Dedifferentiated amniotic fluid mesenchymal stem cell (primary cell): Measurements from ENCODE around the gene DDOST.

Experiments used
- DNase-seq: peaks from one replicate; pipeline ENCODE4 v3.0.0-alpha.2; 2016; ENCODE audit errors: extremely low spot score

Gene DDOST

DNA sequence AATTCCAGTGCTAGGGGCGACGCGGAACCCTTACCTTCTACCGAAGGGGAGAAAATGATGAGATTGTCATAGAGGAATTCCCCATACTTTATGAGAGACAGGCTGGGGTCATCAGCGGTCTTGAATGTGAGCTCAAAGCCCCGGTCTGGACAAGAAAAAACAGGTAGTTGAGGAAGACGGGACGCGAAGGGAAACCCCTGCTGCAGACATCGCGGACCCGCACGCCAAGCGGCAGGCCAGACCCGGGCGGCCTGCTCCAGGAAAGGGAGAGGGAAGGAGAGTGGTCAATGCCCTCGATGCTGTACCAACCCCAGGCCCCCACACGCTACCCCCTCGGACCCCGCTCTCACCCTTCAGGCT, 342 bp downstream of the DDOST start:
- no peak for DNase-seq

DNA sequence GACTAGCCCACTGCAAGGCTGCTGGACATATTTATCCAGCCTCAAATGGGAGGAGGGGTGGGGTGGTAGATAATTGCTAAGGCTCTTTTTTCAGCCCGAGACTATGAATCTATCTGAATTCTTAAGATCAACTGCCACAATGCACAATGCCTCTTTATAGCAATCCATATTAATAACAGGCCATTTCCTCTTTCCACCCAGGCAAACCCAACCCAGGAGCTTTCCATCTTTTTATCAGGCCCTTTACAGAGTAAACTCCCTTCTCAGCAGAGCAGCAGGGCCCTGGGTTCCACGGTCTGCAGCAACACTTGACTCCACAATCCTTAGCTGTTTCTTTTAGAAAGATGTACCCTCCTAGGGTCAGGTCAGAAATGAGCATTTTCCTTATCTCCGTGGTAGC, 806 bp downstream of the DDOST start:
- no peak for DNase-seq

DNA sequence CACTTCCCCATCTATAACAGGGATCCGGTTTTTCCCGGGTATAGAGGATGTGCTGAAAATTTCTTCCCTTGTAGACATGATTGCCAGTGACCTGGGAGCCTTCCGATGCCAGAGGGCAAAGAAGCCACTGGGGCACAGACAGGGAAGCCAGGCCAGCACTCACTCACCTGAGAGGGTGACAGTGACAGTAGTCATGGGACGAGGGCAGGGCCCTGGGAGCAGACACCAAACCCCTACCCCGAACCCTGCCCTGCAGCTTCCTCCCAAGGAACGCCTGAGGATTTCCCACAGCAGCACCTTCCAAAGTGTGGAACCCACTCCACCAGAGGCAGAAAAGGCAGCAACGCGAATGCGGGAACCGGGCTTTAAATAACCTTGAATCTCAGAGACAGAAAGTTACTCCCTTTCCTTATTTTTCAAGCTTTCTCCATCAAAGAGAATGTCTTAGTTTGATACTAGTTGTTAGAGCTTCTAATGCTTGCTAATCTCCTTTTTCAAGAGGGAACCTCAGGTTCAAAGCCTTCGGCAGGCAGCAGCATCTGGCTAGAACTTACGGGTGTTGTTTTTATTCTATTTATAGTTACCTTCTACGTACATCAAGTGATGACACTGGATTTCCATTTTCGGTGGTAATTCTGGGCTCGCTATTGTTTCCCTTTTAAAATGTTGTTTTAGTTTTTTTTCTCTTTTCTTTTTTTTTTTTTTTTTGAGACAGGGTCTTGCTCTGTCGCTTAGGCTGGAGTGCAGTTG, 2.8 kb downstream of the DDOST start:
- DNase-seq = no peak

DNA sequence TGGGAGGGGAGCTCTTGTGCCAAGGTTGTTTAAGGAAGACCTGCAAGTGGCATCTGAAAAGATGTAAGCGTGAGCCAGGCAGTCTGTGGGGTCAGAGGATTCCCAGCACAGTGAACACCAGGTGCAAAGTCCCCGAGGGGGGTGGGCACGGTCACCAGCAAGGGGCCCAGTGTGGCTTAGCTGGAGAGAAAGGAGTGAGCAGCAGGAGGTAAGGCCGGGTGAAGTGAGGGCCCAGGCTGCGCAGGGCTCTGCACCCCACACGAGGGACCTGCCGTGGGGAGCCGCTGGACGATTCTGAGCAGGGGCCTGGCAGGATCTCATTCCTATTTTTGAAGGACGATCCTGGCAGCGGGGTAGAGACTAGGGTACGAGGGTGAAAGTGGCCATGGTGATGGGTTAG, 4.1 kb downstream of the DDOST start:
- no peak for DNase-seq

DNA sequence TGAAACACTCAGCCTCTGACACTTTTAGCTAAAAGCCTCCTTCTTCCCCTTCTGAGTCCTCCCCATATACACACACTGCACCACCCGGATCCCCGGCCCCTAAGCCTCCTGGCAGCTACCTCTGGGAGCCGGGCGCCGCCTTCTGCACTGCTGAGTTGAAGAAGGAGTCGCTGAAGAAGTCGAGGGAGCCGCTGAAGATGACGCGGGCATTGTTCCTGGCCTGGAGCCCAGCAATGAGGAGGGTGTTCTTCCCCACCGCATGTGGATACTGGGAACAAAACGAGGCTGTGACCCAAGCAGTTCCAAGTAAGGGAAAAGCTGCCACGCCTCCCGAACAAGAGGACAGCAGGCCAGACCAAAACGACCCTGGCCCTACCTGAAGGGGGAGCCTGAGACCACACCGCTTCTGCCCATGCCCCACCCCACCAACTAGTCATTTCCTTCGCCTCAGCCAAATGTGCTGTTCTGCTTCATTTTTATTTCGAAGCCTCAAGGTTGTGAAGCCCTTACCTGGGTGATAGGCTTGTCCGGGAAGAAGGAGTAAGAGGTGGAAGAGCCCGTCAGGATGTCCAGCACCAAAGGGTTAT, 7.0 kb downstream of the DDOST start:
- no peak for DNase-seq

DNA sequence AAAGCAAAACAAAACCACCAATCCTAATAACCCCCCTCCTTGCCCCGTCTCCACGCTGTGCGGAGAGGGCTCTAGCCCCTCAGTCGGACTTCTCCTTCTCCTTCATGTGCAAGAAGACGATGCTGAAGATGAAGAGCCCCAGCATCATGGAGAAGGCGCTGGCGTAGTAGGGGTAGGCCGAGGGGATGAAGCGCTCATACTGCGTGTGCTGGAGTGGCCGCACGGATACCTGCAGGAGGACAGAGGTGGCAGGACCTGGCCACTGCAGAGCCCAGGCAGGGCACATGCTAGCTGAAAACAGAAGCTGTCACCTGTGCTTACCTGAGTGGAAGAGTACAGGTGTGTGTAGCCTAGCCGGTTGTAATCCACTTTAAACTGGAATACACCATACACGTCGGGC, 8.9 kb downstream of the DDOST start:
- DNase-seq = no peak

DNA sequence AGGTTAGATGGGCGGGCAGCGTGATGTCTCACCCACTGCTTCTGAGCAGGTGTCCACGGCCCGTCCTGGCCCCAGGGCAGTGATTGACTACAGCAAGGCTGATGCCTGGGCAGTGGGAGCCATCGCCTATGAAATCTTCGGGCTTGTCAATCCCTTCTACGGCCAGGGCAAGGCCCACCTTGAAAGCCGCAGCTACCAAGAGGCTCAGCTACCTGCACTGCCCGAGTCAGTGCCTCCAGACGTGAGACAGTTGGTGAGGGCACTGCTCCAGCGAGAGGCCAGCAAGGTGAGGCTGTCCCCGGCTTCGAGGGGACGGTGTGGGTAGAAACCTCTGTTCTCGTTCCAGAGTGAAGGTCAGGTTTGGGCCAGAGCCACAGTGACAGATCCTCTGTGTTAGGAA, 12.2 kb downstream of the DDOST start:
- no peak for DNase-seq

DNA sequence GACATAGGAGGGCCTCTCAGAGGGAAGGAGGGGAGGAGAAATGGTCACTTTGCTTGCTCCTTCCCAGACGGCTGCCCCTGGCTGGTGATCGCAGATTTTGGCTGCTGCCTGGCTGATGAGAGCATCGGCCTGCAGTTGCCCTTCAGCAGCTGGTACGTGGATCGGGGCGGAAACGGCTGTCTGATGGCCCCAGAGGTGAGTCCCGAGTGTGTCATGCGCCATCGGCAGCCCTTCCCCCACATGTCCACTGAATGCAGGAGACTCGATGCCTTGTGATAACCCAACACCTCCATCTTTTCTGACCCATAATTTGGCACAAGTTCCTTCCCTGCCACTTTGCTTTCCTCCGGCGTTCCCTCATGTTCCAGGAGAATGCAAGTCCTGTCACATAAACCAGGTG, 12.7 kb downstream of the DDOST start:
- DNase-seq = no peak

DNA sequence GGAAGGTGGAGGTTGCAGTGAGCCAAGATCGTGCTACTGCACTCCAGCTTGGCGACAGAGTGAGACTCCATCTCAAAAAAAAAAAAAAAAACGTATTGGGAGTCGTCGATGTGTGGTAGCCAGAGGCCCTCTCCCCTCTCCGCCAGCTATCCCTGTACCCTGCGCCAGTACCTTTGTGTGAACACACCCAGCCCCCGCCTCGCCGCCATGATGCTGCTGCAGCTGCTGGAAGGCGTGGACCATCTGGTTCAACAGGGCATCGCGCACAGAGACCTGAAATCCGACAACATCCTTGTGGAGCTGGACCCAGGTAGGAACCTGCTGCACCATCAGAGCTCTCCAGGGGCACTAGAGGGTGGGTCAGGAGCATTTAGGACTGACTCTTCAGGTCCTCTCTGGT, 15.8 kb downstream of the DDOST start:
- no peak for DNase-seq

DNA sequence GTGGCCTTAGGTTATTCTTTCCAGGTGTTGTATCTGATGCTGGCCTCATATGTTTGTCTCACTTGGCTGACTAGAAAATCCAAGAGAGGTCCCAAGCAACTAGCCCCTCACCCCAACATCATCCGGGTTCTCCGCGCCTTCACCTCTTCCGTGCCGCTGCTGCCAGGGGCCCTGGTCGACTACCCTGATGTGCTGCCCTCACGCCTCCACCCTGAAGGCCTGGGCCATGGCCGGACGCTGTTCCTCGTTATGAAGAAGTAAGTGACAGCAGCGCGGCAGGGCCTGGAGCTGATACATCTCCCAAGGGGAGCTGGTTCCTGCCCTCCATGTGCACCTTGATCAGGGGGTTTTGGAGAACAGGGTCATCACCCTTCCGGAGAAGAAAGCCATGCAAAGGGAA, 16.8 kb downstream of the DDOST start:
- DNase-seq = no peak

DNA sequence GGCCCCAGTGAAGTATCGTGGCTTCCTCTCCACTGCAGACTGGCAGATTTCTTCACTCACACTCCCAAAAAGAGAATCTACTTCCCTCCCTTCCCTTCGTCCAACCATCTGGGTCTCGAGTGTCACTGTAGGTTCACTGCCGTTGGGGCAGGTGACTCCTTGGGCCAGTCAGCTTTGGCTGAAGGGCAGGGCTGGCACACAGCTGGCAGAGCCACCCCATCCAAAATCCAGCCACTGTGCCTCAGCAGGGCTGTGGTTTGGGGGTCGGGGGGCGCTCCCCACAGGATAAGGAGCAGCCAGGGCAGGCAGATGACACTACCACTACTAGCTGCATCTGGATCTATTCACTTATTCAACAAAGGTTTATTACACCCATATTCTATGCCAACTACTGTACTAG, 18.1 kb downstream of the DDOST start:
- no peak for DNase-seq

DNA sequence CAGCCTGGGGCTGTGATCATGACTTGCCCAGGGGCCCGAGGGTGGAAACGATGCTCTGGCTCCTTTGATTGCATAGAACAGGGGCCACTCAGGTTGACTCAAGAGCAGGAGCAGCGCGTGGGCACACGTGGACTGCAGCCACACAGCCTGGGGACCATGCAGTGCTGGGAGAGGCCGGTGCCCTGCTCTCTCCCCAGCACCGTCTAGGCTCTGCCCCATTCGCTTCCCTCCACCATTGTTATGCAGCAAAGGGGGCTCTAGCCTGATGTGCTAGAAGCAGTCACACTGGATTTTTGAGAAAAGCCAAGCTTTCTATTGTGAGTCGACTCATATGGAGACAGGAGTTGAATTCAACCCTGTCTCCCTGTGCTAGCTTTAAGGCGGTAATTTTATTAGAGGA, 19.2 kb downstream of the DDOST start:
- no peak for DNase-seq

DNA sequence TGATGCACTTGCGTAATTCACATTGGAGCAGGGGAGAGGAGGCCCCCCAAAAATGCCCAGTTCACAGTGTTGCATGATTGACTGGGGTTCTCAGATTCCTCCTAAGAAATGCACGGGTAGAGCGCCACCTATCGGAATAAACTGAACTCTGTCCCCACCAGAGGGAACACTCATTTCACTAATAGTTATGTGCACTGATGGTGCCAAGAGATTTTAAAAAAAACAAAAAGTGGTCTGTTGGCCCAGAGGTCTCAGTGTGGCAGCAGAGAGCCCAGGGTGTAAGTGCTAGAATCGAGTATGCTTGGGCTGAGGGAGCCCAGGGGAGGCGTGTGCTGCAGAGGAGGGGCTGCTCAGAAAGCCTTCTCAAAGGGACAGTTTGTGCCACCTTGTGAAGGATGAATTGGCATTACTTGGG, 21.0 kb downstream of the DDOST start:
- peak; percentile 39 for DNase-seq

DNA sequence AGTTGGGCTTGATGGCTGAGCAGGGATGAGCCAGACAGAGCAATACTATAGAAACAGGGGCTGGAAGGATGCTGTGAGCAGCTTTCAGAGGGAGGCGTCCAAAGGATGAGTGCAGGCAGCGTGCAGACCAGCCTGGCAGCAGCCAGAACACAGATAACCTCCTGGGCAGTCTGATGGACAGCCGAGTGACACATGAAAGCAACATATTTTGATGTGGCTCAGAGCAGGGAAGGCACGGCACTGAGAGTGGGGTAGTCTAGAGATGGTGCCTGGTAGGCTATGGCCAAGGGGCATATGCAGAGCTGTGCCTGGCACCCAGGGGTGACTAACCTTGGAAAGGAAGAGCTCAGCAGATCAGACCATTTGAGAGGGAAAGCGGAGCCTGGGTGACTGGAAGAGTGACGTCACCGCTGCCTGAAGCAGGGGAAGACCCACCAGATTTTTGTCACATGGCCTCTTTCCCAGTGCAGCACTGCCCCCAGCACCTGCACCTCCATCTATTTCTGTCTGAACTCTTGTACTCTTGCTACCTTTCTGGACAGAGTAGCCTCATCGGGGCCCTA, 24.3 kb downstream of the DDOST start:
- DNase-seq = no peak

DNA sequence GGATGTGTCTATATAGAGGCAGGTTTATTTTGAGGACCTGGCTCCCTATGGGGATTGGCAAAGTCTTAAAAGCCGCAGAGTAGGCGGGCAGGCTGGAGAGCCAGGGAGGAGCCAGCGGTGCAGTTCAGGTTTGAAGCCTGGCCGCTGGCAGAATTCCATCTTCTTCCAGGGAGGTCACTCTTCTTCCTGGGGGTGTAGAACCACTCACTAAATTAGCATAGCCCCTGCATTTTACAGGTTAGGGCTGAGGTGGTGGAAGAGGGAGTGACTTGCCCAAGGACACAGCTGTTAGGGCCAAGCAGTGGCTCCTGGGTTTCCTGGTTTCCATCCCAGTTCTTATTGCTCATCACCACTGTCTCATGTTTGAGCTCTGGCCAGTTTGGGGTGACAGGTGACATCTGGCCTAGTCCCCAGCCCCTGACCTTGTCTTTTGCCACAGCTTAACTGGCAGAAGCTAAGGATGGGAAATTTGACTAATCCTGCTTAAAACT, 26.5 kb downstream of the DDOST start:
- DNase-seq = no peak

DNA sequence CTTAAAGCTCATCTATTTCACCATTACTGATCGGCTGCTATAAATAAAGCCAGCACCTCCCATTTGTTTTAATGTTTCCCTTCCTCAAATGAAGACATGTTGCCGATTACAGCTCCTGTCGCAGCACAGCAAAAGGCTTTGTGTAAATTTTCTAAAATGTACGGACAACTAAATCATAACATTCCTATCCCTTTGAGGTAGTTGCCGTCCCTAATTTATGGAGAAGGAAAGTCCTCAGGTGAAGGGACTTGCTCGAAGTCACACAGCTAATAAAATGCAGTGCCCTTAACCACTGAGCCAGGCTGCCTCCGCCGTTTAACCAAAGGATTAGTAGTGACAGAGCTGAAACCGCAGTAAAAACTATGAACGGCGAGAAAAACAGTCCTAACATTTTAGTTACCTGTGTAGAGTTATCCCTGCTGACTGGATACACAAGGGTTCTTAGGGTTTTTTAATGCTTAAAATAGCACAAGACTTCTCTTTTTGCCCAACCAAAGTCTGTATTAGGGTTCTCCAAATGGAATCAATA, 27.0 kb downstream of the DDOST start:
- DNase-seq = no peak

DNA sequence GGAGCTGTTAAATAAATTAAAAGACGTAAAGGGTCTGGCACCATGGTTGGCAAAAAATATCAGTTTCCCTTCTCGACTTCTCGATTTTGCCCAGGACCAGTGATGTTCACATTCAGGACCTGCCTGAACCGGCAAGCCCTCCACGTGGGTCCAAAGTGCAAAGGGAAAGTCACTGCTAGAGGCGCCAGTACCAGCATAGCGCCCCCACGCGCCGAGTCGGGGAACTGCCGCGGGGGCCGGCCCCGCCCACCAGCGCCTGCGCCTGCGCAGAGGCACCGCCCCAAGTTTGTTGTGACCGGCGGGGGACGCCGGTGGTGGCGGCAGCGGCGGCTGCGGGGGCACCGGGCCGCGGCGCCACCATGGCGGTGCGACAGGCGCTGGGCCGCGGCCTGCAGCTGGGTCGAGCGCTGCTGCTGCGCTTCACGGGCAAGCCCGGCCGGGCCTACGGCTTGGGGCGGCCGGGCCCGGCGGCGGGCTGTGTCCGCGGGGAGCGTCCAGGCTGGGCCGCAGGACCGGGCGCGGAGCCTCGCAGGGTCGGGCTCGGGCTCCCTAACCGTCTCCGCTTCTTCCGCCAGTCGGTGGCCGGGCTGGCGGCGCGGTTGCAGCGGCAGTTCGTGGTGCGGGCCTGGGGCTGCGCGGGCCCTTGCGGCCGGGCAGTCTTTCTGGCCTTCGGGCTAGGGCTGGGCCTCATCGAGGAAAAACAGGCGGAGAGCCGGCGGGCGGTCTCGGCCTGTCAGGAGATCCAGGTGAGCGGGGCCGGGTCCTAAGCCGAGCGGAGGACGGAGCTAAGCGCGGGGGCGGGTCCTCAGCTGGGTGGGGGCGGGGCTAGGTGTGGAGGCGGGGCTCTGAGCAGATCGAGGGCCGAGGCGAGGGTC, 27.7 kb downstream of the DDOST start, which contains the start of gene PINK1:
Gene PINK1 (plus strand): TSS at position 269 of the 875 bp plus-strand sequence. CDS start 91 bp downstream, at position 360.
- peak; percentile 31 for DNase-seq

DNA sequence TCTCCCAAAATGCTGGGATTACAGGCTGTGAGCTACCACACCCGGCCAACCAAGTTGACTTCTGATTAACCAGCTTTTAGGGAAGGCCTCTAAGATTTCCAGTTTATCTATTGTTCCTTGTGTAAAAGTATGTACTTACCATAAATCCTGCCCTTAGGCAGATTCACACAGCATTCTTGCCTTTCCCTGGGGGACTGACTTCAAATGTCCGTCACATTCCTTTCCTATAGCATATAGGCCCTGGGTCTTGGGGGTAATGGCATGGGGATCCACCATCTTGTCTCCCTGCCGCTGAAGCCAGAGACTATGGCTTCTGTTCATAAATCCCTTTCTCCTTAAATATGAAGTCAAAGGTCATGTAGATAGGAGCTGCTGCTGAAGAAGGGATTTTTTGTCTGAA, 28.8 kb downstream of the DDOST start:
- DNase-seq = no peak

DNA sequence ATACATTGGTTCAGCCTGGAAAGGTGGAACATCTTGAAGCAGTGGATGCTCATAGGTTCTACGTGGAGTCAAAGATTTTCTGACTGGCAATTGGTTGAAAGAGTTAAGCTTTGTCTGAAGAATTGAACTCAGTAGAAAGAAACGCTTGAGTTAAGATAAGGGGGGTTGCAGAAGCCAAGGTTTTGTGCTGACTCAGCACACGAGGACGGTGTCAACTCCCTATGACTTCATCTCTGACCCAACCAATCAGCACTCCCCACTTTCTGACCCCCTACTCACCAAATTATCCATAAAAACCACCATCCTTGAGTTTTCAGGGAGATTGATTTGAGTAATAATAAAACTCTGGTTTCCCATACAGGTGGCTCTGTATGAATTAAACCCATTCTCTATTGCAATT, 30.4 kb downstream of the DDOST start:
- no peak for DNase-seq

DNA sequence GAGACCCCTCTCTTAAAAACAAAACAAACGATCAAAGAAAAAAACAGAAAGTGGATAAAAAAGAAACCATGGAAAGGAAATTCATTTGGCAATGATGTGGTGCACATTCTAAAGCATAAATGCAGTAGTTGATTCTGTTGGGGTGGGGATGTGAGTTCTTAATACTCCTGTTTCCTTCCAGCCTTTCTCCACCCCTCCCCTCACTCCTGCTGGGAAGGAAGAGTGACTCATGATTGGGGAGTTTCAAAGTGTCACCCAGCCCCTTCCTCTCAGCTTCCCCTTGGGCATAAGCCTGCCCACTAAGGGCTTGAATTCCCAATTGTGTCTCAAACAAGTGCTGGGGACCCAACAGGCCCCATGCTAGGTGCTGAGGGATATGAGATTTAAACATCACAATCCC, 34.6 kb downstream of the DDOST start:
- no peak for DNase-seq

DNA sequence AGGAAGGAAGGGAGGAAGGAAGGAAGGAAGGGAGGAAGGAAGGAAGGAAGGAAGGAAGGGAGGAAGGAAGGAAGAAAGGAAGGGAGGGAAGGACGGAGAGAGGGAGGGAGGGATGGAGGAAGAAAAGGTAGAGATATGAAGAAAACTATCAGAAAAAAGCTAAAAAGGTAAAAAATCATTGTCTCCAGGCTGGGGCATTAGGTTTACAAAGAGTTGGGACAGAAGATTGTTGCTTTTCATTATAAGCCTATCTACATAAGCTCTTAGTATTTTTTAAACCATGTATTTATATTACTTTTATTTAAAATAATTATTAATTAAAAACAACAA, 35.1 kb downstream of the DDOST start:
- DNase-seq = no peak
